ENCODE measurements around the gene ASAH2. TPM values are rescaled to one million over a fixed set of nuclear protein-coding genes. Genes with fewer than 3 reads are reported as not detected.

ASAH2 gene
- total RNA-seq, 1 experiment from 2014 or later: 10.7 TPM

- no peak overlapping the region for H3K4me2 ChIP-seq (ENCODE audit: low read length)
- H3K9me2 ChIP-seq (ENCODE audit: insufficient read depth): no peaks in the 10 kb centered on the region
- ChIA-PET CTCF (no interaction called here), RAD21 (ENCODE audit: low non-redundant PET in 1 of 2, low total read pairs in 2 of 2, uncharacterized antibody in 2 of 2, unreplicated experiment in 2 of 2) (no interaction called here), POLR2A (no interaction called here)
- intact Hi-C loops (cut with micrococcal nuclease): no loop called here
- no peaks in the 10 kb centered on the region for H3K79me2 ChIP-seq (ENCODE audit: insufficient read depth, low read length)
- no peak for ATAC-seq
- H3K36me3 ChIP-seq (ENCODE audit: control insufficient read depth in 1 of 2, insufficient read depth in 2 of 2, low read length in 2 of 2): no peaks in the 10 kb centered on the region
- TF ChIP-seq POLR2AphosphoS5 (IDR thresholded peaks at IDR 0.05; ENCODE audit: low read depth, low read length) (no peak), SP1 (IDR thresholded peaks at IDR 0.05; ENCODE audit: low read depth) (no peak), SIN3A (IDR thresholded peaks at IDR 0.05; ENCODE audit: low read depth) (no peak), RAD21 (IDR thresholded peaks at IDR 0.05; ENCODE audit: low read depth) (no peak), ATF3 (IDR thresholded peaks at IDR 0.05) (no peak)
- H2AFZ ChIP-seq (ENCODE audit: low read depth, low read length, poor library complexity, severe bottlenecking): no peak overlapping the region
- no peak overlapping the region for H3K27ac ChIP-seq (ENCODE audit: low read depth, low read length)
- H3K27me3 ChIP-seq (ENCODE audit: insufficient read depth, low read length): peaks cover 27% of the 10 kb centered on the region; the same call in 1 of the 2 replicates
- H3K4me3 ChIP-seq (replicated peaks in 1 of 2; ENCODE audit: low read depth in 1 of 2, low read length in 2 of 2): no peak overlapping the region
- H3K4me1 ChIP-seq (ENCODE audit: control insufficient read depth in 1 of 2, insufficient read depth in 2 of 2, low read length in 2 of 2): no peaks in the 10 kb centered on the region
- DNase-seq (ENCODE audit: low read depth, low spot score): no peak
- H3K9ac ChIP-seq (ENCODE audit: low read length): no peak overlapping the region
- H4K20me1 ChIP-seq (ENCODE audit: insufficient read depth): no peaks in the 10 kb centered on the region
- H3K9me3 ChIP-seq (ENCODE audit: control insufficient read depth in 1 of 2, insufficient read depth in 1 of 2, low read depth in 1 of 2, low read length in 2 of 2): no peaks in the 10 kb centered on the region
- no TSS peak for BruUV-seq (replicated peaks)
Measured at GRCh38 chr10:50248062-50248461, 3.3 kb downstream of the ASAH2 start.

- ChIA-PET POLR2A (no interaction called here), RAD21 (ENCODE audit: low non-redundant PET in 1 of 2, low total read pairs in 2 of 2, uncharacterized antibody in 2 of 2, unreplicated experiment in 2 of 2) (no interaction called here)
Measured at GRCh38 chr10:50244201-50244600, 7.1 kb downstream of the ASAH2 start.

More at GRCh38 chr10:50244201-50244600, 7.1 kb downstream of the ASAH2 start:
- H3K27ac ChIP-seq (ENCODE audit: low read depth, low read length): no peak overlapping the region
- no peak overlapping the region for H2AFZ ChIP-seq (ENCODE audit: low read depth, low read length, poor library complexity, severe bottlenecking)
- H3K4me3 ChIP-seq (replicated peaks in 1 of 2; ENCODE audit: low read depth in 1 of 2, low read length in 2 of 2): no peak overlapping the region
- no peak overlapping the region for H3K4me2 ChIP-seq (ENCODE audit: low read length)
- TF ChIP-seq SIN3A (IDR thresholded peaks at IDR 0.05; ENCODE audit: low read depth): no peak
- no peak for TF ChIP-seq ELF1 (IDR thresholded peaks at IDR 0.05; ENCODE audit: borderline replicate concordance, low read depth)
- no peak for TF ChIP-seq ZNF274 (IDR thresholded peaks at IDR 0.05; ENCODE audit: low read depth, low read length)
- TF ChIP-seq MAX (IDR thresholded peaks at IDR 0.05): no peak
- TF ChIP-seq ZFX (IDR thresholded peaks at IDR 0.05): no peak
- TF ChIP-seq RAD21 (IDR thresholded peaks at IDR 0.05; ENCODE audit: low read depth): no peak
- no peak for TF ChIP-seq JUND (IDR thresholded peaks at IDR 0.05)
- TF ChIP-seq ATF3 (IDR thresholded peaks at IDR 0.05): no peak
- no peak for TF ChIP-seq REST (IDR thresholded peaks at IDR 0.05; ENCODE audit: low read depth)
- no peak for TF ChIP-seq SRF (IDR thresholded peaks at IDR 0.05; ENCODE audit: low read depth)
- H4K20me1 ChIP-seq (ENCODE audit: insufficient read depth): no peaks in the 10 kb centered on the region
- CTCF ChIA-PET: no interaction called here
- H3K36me3 ChIP-seq (ENCODE audit: control insufficient read depth in 1 of 2, insufficient read depth in 2 of 2, low read length in 2 of 2): no peaks in the 10 kb centered on the region
- ATAC-seq: no peak
- H3K4me1 ChIP-seq (ENCODE audit: control insufficient read depth in 1 of 2, insufficient read depth in 2 of 2, low read length in 2 of 2): no peaks in the 10 kb centered on the region
- no TSS peak for BruUV-seq (replicated peaks)
- intact Hi-C loops (cut with micrococcal nuclease): no loop called here
- H3K9me3 ChIP-seq (ENCODE audit: control insufficient read depth in 1 of 2, insufficient read depth in 1 of 2, low read depth in 1 of 2, low read length in 2 of 2): no peaks in the 10 kb centered on the region
- DNase-seq (ENCODE audit: low read depth, low spot score): no peak
- no peaks in the 10 kb centered on the region for H3K79me2 ChIP-seq (ENCODE audit: insufficient read depth, low read length)
- no peaks in the 10 kb centered on the region for H3K9me2 ChIP-seq (ENCODE audit: insufficient read depth)
- peaks cover 14% of the 10 kb centered on the region for H3K27me3 ChIP-seq (ENCODE audit: insufficient read depth, low read length)
- no peak overlapping the region for H3K9ac ChIP-seq (ENCODE audit: low read length)

Measured in HCT116 (cell line).